ENCODE measurements around the gene MCM5. TPM values are rescaled to one million over a fixed set of nuclear protein-coding genes. Genes with fewer than 3 reads are reported as not detected.
"Not testable (repeated sequence)": the region's sequence is repeated elsewhere in the genome, so short reads cannot be mapped to it uniquely, and the experiment has no call there.

MCM5 gene
- total RNA-seq, 1 experiment from 2014 or later = 149 TPM

DNA sequence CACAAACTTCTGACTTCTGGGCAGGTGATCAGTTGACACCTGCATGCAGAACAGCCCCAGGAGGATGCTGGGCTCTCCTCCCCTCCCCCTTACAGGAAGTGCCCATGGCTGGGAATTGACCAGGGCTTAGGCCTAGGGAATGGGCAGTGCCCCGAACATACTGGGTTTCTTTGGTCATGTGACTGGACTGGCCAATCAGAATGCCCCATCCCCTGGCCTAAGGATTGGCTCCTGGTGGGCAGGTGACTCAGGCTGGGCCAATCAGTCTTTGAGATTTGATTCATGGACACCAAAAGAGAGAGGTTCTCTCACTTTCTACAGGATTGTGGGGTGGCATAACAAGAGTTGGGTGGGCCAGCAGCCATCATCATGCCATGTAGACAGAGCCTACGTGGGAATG lies 37.1 kb downstream of the MCM5 start:
- Histone ChIP-seq H3K27ac (no peak overlapping the region), H3K4me3 (no peak overlapping the region), H3K9me3 (replicated peaks) (peaks cover 7% of the 10 kb centered on the region; the same call in 1 of the 2 replicates), H3K27me3 (replicated peaks) (no peaks in the 10 kb centered on the region), H3K36me3 (peaks cover 32% of the 10 kb centered on the region), H3K4me1 (replicated peaks) (no peaks in the 10 kb centered on the region)
- no peak for DNase-seq (ENCODE audit: low read depth in 1 of 2, low spot score in 2 of 2)

DNA sequence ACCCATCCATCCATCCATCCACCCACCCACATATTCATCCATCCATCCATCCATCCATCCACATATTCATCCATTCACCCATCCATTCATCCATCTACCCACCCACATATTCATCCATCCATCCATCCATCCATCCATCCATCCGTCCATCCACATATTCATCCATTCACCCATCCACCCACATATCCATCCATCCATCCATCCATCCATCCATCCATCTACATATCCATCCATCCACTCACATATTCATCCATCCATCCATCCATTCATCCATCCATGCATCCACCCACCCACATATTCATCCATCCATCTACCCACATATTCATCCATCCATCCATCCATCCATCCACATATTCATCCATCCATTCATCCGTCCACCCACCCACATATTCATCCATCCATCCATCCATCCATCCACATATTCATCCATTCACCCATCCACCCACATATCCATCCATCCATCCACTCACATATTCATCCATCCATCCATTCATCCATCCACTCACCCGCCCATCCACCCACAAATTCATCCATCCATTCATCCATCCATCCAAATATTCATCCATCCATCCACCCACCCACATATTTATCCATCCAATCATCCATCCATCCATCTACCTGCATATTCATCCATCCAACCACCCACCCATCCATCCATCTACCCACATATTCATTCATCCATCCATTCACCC lies 38.9 kb downstream of the MCM5 start:
- DNase-seq (ENCODE audit: low read depth in 1 of 2, low spot score in 2 of 2) = not testable (repeated sequence)

DNA sequence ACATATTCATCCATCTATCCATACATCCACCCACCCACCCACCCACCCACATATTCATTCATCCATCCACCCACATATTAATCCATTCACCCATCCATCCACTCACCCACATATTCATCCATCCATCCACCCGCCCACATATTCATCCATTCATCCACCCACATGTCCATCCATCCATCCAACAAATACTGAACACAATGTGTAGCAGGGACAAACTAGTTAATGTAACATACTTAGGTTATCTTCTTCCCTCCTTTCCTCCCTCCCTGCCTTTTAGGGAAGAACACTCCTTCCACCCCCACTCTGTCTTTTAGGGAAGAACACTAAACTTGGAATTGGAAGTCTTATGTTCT lies 39.4 kb downstream of the MCM5 start:
- H3K4me1 ChIP-seq (replicated peaks) = no peaks in the 10 kb centered on the region
- H3K27ac ChIP-seq = no peak overlapping the region
- H3K9me3 ChIP-seq (replicated peaks) = no peaks in the 10 kb centered on the region
- H3K4me3 ChIP-seq = no peak overlapping the region
- peaks cover 9% of the 10 kb centered on the region; the same call in 1 of the 2 replicates for H3K36me3 ChIP-seq
- DNase-seq (ENCODE audit: low read depth in 1 of 2, low spot score in 2 of 2) = no peak
- no peaks in the 10 kb centered on the region for H3K27me3 ChIP-seq (replicated peaks)

More for the DNA sequence above, 38.9 kb downstream of the MCM5 start:
- not testable (repeated sequence) for H3K27me3 ChIP-seq (replicated peaks); H3K27ac ChIP-seq; H3K4me3 ChIP-seq; H3K9me3 ChIP-seq (replicated peaks); H3K4me1 ChIP-seq (replicated peaks)
- H3K36me3 ChIP-seq = peaks cover 14% of the 10 kb centered on the region

DNA sequence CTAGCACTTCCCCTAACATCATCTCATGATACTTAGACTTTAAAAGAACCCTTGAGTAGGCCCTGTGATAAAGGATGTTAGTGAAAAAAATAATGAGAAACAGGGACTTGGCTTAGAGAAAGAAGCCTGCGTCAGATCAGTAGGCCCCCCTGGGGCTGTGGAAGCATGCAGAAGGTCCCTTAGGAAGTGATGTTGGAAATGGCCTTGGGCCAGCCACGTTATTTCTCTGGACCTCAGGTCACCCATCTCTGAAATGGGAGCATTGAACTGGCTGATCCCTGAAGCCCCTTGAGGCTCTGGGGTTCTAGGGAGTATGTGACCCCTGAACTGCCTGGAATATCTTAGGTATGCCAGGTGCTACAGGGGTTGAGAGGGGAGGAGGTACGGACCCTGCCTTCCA lies 40.2 kb downstream of the MCM5 start:
- H3K27me3 ChIP-seq (replicated peaks) = no peaks in the 10 kb centered on the region
- no peak overlapping the region for H3K4me3 ChIP-seq
- H3K27ac ChIP-seq = no peak overlapping the region
- H3K36me3 ChIP-seq = 0 out of 2 replicates have a peak, but pooled peaks cover 4% of the 10 kb centered on the region
- no peaks in the 10 kb centered on the region for H3K9me3 ChIP-seq (replicated peaks)
- no peak for DNase-seq (ENCODE audit: low read depth in 1 of 2, low spot score in 2 of 2)
- H3K4me1 ChIP-seq (replicated peaks) = no peaks in the 10 kb centered on the region

DNA sequence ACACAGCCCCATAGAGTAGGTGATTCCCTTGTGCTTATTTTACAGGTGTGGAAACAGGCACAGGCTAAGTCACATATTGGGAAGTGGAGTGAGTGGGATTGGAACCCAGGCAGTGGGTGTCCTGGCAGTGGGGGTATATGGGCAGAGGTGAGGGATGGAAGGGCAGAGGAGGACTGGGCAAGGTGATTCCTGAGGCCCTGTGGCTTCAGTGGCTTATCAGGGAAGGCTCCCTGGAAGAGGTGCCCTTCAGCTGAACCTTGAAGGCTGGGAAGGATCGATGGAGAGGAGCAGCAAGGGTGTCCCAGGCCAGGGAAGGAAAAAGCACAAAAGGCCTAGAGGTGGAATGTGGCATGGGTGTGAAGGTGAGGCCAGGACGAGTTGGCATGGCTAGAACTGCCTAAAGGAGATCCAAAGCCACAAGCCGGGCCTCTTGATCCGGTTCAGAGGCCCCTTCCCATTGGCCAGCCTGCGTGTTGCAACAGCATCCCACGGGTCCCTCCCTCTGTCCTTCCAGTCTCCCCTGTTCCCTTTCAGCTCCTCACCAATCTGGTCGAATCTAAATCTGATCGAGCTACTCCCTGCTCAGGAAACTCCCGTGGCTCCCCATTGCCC lies 41.7 kb downstream of the MCM5 start:
- no peak for DNase-seq (ENCODE audit: low read depth in 1 of 2, low spot score in 2 of 2)
- Histone ChIP-seq H3K4me1 (replicated peaks) (peaks cover 9% of the 10 kb centered on the region), H3K27me3 (replicated peaks) (no peaks in the 10 kb centered on the region), H3K27ac (no peak overlapping the region), H3K9me3 (replicated peaks) (no peaks in the 10 kb centered on the region), H3K36me3 (0 out of 2 replicates have a peak, but pooled peaks cover 4% of the 10 kb centered on the region), H3K4me3 (no peak overlapping the region)

DNA sequence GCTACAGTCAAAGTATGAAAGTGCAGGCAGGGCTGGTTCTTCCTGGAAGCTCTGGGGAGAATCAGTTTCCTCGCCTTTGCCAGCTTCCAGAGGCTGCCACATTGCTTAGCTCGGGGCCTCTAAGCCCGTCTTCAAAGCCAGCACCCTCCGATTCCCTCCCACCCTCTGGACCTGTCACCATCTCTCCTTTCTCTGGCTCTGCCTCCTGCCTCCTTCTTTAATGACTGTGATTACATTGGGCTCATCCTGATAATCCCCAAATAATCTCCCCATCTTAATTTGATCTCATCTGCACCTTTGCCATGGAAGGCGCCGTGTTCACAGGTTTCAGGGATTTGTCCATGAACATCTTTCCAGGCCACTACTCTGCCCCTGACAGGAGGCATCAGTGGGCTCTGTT lies 42.5 kb downstream of the MCM5 start:
- Histone ChIP-seq H3K9me3 (replicated peaks) (no peaks in the 10 kb centered on the region), H3K4me3 (no peak overlapping the region), H3K4me1 (replicated peaks) (peaks cover 16% of the 10 kb centered on the region), H3K27ac (no peak overlapping the region), H3K36me3 (no peaks in the 10 kb centered on the region), H3K27me3 (replicated peaks) (no peaks in the 10 kb centered on the region)
- DNase-seq (ENCODE audit: low read depth in 1 of 2, low spot score in 2 of 2) = no peak

DNA sequence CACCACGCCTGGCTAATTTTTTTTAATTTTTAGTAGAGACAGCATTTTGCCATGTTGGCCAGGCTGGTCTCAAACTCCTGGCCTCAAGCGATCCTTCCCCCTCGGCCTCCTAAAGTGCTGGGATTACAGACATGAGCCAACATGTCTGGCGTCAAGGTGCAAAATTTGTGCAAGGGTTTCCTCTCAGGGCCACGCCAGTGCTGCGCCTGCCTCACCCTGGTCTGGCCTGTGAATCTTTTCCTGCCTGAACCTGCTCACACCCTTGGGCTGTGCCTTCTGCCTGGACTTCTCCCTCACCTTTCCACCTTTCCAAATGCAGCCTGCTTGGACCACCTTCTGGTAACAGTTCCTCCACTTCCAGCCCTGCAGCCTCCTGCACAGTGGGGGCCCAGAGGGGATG lies 43.4 kb downstream of the MCM5 start:
- Histone ChIP-seq H3K27ac (no peak overlapping the region), H3K4me1 (replicated peaks) (peaks cover 23% of the 10 kb centered on the region), H3K27me3 (replicated peaks) (no peaks in the 10 kb centered on the region), H3K9me3 (replicated peaks) (no peaks in the 10 kb centered on the region), H3K4me3 (no peak overlapping the region), H3K36me3 (peaks cover 2% of the 10 kb centered on the region; the same call in 1 of the 2 replicates)
- DNase-seq (ENCODE audit: low read depth in 1 of 2, low spot score in 2 of 2) = no peak

DNA sequence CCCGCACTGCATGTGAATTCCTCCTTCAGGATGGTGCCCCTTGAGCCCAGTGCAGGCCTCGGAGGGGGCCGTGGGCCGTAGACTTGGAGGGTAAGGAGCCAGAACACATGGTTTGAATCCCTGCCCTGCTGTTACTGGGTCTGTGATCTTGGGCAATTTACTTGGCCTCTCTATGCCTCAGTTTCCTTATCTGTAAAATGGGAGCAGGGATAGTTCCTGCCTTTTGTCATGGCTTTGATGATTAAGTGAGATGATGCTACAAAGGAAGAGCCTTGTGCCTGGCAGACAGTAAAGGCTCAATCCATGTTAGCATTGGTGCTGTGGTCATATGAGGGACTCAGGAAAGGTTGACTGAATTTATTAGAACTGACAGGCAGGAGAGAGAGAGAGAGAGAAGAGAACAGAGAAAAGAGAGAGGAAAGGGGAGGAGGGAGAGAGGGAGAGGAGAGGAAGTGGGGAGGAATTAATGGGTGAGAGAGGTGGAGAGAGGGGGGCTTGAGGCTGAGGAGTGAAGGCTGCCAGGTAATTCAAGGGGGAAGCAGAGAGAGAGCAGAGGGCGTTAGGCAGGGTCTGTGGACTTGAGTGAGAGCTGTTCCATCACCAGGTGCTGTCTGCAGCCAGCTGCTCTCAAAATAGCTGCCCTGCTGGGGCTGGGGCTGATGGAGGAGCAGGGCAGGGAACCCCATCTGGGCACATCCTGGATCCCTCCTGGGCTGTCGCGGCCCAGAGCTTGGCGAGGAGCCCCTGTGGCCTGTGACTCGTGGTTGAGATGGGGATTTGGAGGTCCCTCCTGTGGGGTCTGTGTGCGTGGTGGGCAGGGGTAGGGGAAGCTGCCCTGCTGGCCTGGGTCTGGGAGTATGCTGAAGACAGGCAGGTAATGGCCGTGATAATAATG lies 44.1 kb downstream of the MCM5 start:
- Histone ChIP-seq H3K9me3 (replicated peaks) (no peaks in the 10 kb centered on the region), H3K4me3 (no peak overlapping the region), H3K27ac (no peak overlapping the region), H3K4me1 (replicated peaks) (peaks cover 23% of the 10 kb centered on the region), H3K36me3 (peaks cover 4% of the 10 kb centered on the region; the same call in 1 of the 2 replicates), H3K27me3 (replicated peaks) (no peaks in the 10 kb centered on the region)
- no peak for DNase-seq (ENCODE audit: low read depth in 1 of 2, low spot score in 2 of 2)

DNA sequence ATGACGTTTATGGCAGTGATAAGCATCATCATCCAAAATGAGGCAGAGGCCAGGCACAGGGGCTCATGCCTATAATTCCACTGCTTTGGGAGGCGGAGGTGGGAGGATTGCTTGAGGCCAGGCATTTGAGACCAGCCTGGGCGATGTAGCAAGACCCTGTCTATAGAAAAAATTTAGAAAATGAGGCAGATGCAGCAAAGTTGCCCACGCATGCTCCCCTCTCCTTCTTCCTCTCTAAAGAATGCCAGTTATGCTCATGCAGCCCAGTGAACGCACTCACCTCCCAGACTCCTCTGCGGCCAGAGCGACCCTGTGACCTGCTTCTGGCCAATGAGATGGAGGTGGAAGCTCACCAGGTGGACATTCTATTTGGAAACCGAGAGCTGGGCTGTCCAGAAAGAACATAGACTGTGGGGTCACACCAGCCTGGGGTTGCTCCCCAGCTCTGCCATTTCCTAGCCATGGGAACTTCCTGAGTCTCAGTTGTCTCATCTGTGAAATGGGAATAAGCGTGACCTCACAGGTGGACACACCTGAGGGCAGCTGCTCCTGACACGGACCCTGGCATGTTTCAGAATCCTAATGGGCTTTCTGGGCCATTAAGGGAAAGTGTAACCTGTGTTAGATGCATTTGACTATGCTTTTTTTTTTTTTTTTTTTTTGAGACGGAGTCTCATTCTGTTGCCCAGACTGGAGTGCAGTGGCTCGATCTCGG lies 44.9 kb downstream of the MCM5 start:
- Histone ChIP-seq H3K36me3 (peaks cover 4% of the 10 kb centered on the region; the same call in 1 of the 2 replicates), H3K27ac (no peak overlapping the region), H3K27me3 (replicated peaks) (no peaks in the 10 kb centered on the region), H3K4me1 (replicated peaks) (peaks cover 23% of the 10 kb centered on the region), H3K9me3 (replicated peaks) (no peaks in the 10 kb centered on the region), H3K4me3 (no peak overlapping the region)
- no peak for DNase-seq (ENCODE audit: low read depth in 1 of 2, low spot score in 2 of 2)

DNA sequence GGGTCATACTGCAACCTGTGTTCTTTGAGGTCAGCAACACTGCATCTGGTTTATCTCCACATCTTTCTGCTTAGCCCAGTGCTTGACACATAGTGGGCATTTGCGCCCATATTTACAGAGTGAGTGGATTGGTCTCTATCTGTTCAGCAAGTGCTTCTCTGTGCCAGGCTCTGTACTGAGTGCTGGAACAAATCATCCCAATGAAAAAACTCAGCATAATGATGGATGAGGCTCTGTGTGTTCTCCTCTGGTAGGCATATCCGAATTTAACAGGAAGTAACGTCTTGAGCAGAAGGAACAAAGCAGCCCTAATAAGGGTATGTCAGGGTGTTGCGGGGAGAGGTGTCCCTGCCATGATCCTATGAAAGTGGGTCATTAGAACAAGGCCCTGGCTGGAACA lies 46.0 kb downstream of the MCM5 start:
- peaks cover 23% of the 10 kb centered on the region for H3K4me1 ChIP-seq (replicated peaks)
- no peak for DNase-seq (ENCODE audit: low read depth in 1 of 2, low spot score in 2 of 2)
- H3K9me3 ChIP-seq (replicated peaks) = no peaks in the 10 kb centered on the region
- H3K4me3 ChIP-seq = no peak overlapping the region
- no peak overlapping the region for H3K27ac ChIP-seq
- peaks cover 4% of the 10 kb centered on the region; the same call in 1 of the 2 replicates for H3K36me3 ChIP-seq
- H3K27me3 ChIP-seq (replicated peaks) = no peaks in the 10 kb centered on the region

DNA sequence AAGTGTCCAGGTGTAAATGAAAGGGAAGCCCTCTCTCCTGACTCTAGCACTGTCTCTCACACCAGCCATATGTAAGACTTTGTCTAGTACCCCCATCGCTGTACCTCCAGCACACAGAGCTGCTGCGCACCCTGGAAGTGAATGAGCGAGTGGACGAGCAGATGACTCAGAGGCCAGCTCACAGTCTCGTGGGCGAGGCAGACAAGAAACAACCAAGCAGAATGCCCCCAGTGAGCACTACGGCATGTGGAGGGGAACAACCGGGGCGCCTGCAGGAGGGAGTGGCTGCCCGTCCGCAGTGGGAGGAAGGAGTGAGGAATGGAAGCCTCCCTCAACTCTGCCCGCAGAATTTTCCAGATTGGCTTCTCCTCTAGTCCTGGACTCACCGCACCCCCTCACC lies 46.4 kb downstream of the MCM5 start:
- Histone ChIP-seq H3K4me1 (replicated peaks) (peaks cover 23% of the 10 kb centered on the region), H3K27ac (no peak overlapping the region), H3K4me3 (no peak overlapping the region), H3K27me3 (replicated peaks) (no peaks in the 10 kb centered on the region), H3K36me3 (peaks cover 4% of the 10 kb centered on the region; the same call in 1 of the 2 replicates), H3K9me3 (replicated peaks) (no peaks in the 10 kb centered on the region)
- peak; percentile 55 to 86 for DNase-seq (ENCODE audit: low read depth in 1 of 2, low spot score in 2 of 2)

DNA sequence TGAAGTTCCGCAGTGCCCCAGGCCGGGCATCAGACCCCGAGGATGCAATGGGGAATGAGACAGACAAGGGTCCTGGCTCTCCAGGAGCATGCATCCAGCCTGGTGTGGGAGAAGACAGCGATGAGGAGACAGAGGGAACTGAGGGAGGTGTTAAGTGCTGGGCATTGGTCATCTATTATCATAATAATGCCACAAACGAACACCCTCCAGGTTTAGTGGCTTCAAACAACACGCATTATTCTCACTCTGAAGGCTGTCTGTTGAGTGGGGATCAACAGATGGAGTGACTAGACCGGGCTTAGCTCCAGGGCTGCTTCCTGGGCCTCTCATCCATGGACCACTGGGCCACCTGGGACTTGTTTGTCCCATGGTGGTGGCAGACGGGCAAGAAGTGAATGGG lies 48.6 kb downstream of the MCM5 start:
- H3K4me3 ChIP-seq = no peak overlapping the region
- H3K27me3 ChIP-seq (replicated peaks) = no peaks in the 10 kb centered on the region
- H3K4me1 ChIP-seq (replicated peaks) = peaks cover 23% of the 10 kb centered on the region
- H3K36me3 ChIP-seq = peaks cover 4% of the 10 kb centered on the region; the same call in 1 of the 2 replicates
- H3K27ac ChIP-seq = no peak overlapping the region
- H3K9me3 ChIP-seq (replicated peaks) = no peaks in the 10 kb centered on the region
- no peak for DNase-seq (ENCODE audit: low read depth in 1 of 2, low spot score in 2 of 2)

Measured in SJSA1 (cell line).